NCI-H82 treated with DMSO at 0.1 percent for 48 hours (cell line): ENCODE results near the gene B3GNT7.
"Not testable (repeated sequence)": the region's sequence is repeated elsewhere in the genome, so short reads cannot be mapped to it uniquely, and the experiment has no call there.

ENCODE experiments used
- DNase-seq: peaks from one replicate; lab custom pipeline; 2025; ENCODE audit not compliant: unreplicated experiment; lab: John Stamatoyannopoulos, UW

The B3GNT7 gene

GRCh38 chr2:231395188-231396057 lies at the start of gene B3GNT7:
B3GNT7 (plus strand) TSS chr2:231395710; CDS start chr2:231395804, 94 bp downstream.
- no peak for DNase-seq

GRCh38 chr2:231347081-231347480 lies 48.4 kb upstream of the B3GNT7 start:
- no peak for DNase-seq

- DNase-seq = no peak
Measured at GRCh38 chr2:231347638-231348037, 47.9 kb upstream of the B3GNT7 start.

- DNase-seq = no peak
Measured at GRCh38 chr2:231348173-231348572, 47.3 kb upstream of the B3GNT7 start.

GRCh38 chr2:231348704-231349373 lies 46.7 kb upstream of the B3GNT7 start:
- DNase-seq = no peak

GRCh38 chr2:231349374-231349735 lies 46.2 kb upstream of the B3GNT7 start:
- not testable (repeated sequence) for DNase-seq

- no peak for DNase-seq
Measured at GRCh38 chr2:231351648-231352047, 43.9 kb upstream of the B3GNT7 start.

- DNase-seq = no peak
Measured at GRCh38 chr2:231353469-231353868, 42.0 kb upstream of the B3GNT7 start.

GRCh38 chr2:231355508-231356465 lies 39.7 kb upstream of the B3GNT7 start:
- no peak for DNase-seq

GRCh38 chr2:231356466-231356844 lies 39.1 kb upstream of the B3GNT7 start:
- no peak for DNase-seq

- no peak for DNase-seq
Measured at GRCh38 chr2:231357048-231357447, 38.5 kb upstream of the B3GNT7 start.

- no peak for DNase-seq
Measured at GRCh38 chr2:231357931-231358330, 37.6 kb upstream of the B3GNT7 start.

- DNase-seq = no peak
Measured at GRCh38 chr2:231359441-231359840, 36.1 kb upstream of the B3GNT7 start.

GRCh38 chr2:231359948-231360347 lies 35.6 kb upstream of the B3GNT7 start:
- DNase-seq = peak; percentile 29

- DNase-seq = no peak
Measured at GRCh38 chr2:231360401-231360800, 35.1 kb upstream of the B3GNT7 start.

GRCh38 chr2:231360881-231361371 lies 34.6 kb upstream of the B3GNT7 start:
- DNase-seq = no peak

GRCh38 chr2:231361701-231362554 lies 33.6 kb upstream of the B3GNT7 start:
- DNase-seq = no peak

GRCh38 chr2:231362555-231363184 lies 32.8 kb upstream of the B3GNT7 start:
- DNase-seq = no peak

- DNase-seq = no peak
Measured at GRCh38 chr2:231364061-231364460, 31.4 kb upstream of the B3GNT7 start.
